Thyroid gland (tissue), 4 donors: ENCODE data around the gene LIMCH1.

Experiments used
- CTCF ChIP-seq, 6 experiments: fragments of 200-600 bp in 3 of 6; fragments of 450-650 bp in 3 of 6; sonication (generic) in 3 of 6; IDR thresholded peaks; one replicate each; pipeline ENCODE4 v1.5.1; 2016 to 2019; ENCODE audit warnings: antibody characterized with exemption in 6 of 6, mild to moderate bottlenecking in 2 of 6, inconsistent platforms in 1 of 6, moderate library complexity in 1 of 6
- POLR2A ChIP-seq, 2 donors: fragments of 450-650 bp; IDR thresholded peaks; one replicate each; pipeline ENCODE4 v1.6.1; 2017; ENCODE audit warnings: antibody characterized with exemption in 2 of 2, mild to moderate bottlenecking in 2 of 2, moderate library complexity in 1 of 2

DNA sequence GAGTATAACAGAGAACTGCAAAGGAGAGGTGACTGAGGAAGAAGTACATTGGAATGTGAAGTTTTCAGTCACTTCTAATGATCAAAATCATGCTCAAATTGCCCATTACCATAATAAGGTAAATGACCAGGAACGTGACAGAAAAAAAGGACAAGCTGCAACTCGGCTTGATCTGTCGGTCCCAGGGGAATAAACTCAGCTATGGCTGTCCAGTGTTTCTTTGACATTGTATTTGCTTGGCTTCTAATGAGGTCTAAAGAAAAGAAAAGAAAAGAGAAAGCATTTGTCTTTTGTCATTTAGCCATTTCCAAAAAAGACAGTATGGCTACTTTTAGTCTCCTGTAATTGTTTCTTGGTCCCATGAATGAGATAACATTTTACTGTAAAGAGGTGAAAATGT lies 185.3 kb downstream of the LIMCH1 start:
- TF ChIP-seq CTCF (IDR thresholded peaks at IDR 0.05) (no peak), POLR2A (IDR thresholded peaks at IDR 0.05) (no peak)
